Measurements from ENCODE around the gene PXYLP1. TPM values are rescaled to one million over a fixed set of nuclear protein-coding genes. Genes with fewer than 3 reads are reported as not detected.

Gene PXYLP1
- total and polyA plus RNA-seq, 2 of the 8 experiments (the other 6 are each of a cell fraction or from before 2014, with no cell fraction given) = 19.4 to 20.6 TPM

DNA sequence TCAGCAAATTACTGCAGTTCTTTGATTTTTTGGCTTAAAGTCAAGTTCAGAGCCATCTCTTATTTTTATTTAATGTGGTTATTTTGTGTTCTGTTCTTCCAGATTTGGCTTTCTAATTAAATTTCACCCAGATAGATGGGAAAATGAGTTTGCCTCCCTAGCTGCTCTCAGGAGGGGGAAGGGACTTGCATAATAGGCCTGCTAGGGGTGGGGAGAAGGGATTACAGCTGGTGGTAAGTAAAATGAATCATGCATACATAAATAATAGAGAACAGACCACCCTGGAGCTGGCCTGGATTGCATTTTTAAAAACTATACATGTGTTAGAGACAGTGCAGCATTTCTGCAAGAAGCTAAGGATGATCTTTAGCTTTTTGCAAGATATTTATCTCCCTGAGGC, 3.9 kb upstream of the PXYLP1 start (continued):
- TF ChIP-seq ATF2 (IDR thresholded peaks at IDR 0.05; ENCODE audit: low read length) = no peak
- no peak for TF ChIP-seq RNF2 (IDR thresholded peaks at IDR 0.05; ENCODE audit: borderline replicate concordance, low read depth, low read length, missing control alignments, poor library complexity, severe bottlenecking)
- TF ChIP-seq SP2 (IDR thresholded peaks at IDR 0.05; ENCODE audit: low read length) = no peak
- no peak for TF ChIP-seq BACH1 (IDR thresholded peaks at IDR 0.05; ENCODE audit: low read length)
- TF ChIP-seq, protein P1, sequence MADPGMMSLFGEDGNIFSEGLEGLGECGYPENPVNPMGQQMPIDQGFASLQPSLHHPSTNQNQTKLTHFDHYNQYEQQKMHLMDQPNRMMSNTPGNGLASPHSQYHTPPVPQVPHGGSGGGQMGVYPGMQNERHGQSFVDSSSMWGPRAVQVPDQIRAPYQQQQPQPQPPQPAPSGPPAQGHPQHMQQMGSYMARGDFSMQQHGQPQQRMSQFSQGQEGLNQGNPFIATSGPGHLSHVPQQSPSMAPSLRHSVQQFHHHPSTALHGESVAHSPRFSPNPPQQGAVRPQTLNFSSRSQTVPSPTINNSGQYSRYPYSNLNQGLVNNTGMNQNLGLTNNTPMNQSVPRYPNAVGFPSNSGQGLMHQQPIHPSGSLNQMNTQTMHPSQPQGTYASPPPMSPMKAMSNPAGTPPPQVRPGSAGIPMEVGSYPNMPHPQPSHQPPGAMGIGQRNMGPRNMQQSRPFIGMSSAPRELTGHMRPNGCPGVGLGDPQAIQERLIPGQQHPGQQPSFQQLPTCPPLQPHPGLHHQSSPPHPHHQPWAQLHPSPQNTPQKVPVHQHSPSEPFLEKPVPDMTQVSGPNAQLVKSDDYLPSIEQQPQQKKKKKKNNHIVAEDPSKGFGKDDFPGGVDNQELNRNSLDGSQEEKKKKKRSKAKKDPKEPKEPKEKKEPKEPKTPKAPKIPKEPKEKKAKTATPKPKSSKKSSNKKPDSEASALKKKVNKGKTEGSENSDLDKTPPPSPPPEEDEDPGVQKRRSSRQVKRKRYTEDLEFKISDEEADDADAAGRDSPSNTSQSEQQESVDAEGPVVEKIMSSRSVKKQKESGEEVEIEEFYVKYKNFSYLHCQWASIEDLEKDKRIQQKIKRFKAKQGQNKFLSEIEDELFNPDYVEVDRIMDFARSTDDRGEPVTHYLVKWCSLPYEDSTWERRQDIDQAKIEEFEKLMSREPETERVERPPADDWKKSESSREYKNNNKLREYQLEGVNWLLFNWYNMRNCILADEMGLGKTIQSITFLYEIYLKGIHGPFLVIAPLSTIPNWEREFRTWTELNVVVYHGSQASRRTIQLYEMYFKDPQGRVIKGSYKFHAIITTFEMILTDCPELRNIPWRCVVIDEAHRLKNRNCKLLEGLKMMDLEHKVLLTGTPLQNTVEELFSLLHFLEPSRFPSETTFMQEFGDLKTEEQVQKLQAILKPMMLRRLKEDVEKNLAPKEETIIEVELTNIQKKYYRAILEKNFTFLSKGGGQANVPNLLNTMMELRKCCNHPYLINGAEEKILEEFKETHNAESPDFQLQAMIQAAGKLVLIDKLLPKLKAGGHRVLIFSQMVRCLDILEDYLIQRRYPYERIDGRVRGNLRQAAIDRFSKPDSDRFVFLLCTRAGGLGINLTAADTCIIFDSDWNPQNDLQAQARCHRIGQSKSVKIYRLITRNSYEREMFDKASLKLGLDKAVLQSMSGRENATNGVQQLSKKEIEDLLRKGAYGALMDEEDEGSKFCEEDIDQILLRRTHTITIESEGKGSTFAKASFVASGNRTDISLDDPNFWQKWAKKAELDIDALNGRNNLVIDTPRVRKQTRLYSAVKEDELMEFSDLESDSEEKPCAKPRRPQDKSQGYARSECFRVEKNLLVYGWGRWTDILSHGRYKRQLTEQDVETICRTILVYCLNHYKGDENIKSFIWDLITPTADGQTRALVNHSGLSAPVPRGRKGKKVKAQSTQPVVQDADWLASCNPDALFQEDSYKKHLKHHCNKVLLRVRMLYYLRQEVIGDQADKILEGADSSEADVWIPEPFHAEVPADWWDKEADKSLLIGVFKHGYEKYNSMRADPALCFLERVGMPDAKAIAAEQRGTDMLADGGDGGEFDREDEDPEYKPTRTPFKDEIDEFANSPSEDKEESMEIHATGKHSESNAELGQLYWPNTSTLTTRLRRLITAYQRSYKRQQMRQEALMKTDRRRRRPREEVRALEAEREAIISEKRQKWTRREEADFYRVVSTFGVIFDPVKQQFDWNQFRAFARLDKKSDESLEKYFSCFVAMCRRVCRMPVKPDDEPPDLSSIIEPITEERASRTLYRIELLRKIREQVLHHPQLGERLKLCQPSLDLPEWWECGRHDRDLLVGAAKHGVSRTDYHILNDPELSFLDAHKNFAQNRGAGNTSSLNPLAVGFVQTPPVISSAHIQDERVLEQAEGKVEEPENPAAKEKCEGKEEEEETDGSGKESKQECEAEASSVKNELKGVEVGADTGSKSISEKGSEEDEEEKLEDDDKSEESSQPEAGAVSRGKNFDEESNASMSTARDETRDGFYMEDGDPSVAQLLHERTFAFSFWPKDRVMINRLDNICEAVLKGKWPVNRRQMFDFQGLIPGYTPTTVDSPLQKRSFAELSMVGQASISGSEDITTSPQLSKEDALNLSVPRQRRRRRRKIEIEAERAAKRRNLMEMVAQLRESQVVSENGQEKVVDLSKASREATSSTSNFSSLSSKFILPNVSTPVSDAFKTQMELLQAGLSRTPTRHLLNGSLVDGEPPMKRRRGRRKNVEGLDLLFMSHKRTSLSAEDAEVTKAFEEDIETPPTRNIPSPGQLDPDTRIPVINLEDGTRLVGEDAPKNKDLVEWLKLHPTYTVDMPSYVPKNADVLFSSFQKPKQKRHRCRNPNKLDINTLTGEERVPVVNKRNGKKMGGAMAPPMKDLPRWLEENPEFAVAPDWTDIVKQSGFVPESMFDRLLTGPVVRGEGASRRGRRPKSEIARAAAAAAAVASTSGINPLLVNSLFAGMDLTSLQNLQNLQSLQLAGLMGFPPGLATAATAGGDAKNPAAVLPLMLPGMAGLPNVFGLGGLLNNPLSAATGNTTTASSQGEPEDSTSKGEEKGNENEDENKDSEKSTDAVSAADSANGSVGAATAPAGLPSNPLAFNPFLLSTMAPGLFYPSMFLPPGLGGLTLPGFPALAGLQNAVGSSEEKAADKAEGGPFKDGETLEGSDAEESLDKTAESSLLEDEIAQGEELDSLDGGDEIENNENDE (IDR thresholded peaks at IDR 0.05; ENCODE audit: insufficient replicate concordance, low read length) = no peak
- TF ChIP-seq RAD21 (IDR thresholded peaks at IDR 0.05 in 1 of 2, conservative IDR thresholded peaks at IDR 0.05 in 1 of 2; ENCODE audit: low read depth in 2 of 2, low read length in 2 of 2) = no peak
